Heart left ventricle (tissue), 16 donors: ENCODE results near the gene WFDC5. TPM values are rescaled to one million over a fixed set of nuclear protein-coding genes. Genes with fewer than 3 reads are reported as not detected.

ENCODE experiments used
- ATAC-seq, 4 donors: fragments of 200-7000 bp; cut with Tn5 transposase; one replicate each; pipeline ENCODE4 v1.9.1; 2020 to 2022; ENCODE audit warnings: moderate library complexity in 4 of 4, mild to moderate bottlenecking in 3 of 4, moderate number of reproducible peaks in 1 of 4
- DNase-seq, 5 donors: peaks; one replicate each; pipeline ENCODE4 v3.0.0-alpha.2; 2020
- H3K27ac ChIP-seq, 12 donors: fragments of 200-600 bp; sonication (generic) in 4 of 12; one replicate each; pipeline versions ENCODE4 v1.5.0 to v1.8.0; 2016 to 2022; ENCODE audit warnings: mild to moderate bottlenecking in 2 of 12
- H3K27me3 ChIP-seq, 9 donors: fragments of 200-600 bp; sonication (generic) in 2 of 9; one replicate each; pipeline versions ENCODE4 v1.5.1 to v1.8.0; 2016 to 2022; ENCODE audit warnings: mild to moderate bottlenecking in 3 of 9
- H3K36me3 ChIP-seq, 9 donors: fragments of 200-600 bp; sonication (generic) in 2 of 9; one replicate each; pipeline versions ENCODE4 v1.5.0 to v1.8.0; 2018 to 2022; ENCODE audit warnings: mild to moderate bottlenecking in 2 of 9
- H3K4me1 ChIP-seq, 12 donors: fragments of 200-600 bp; sonication (generic) in 4 of 12; one replicate each; pipeline versions ENCODE4 v1.5.0 to v1.8.0; 2016 to 2022; ENCODE audit warnings: mild to moderate bottlenecking in 3 of 12
- H3K4me3 ChIP-seq, 12 donors: fragments of 200-600 bp; sonication (generic) in 4 of 12; one replicate each; pipeline versions ENCODE4 v1.5.0 to v1.8.0; 2017 to 2022; ENCODE audit warnings: mild to moderate bottlenecking in 9 of 12, moderate library complexity in 4 of 12
- H3K9me3 ChIP-seq, 12 donors: fragments of 200-600 bp; sonication (generic) in 4 of 12; one replicate each; pipeline versions ENCODE4 v1.5.0 to v1.8.0; 2016 to 2022; ENCODE audit warnings: mild to moderate bottlenecking in 1 of 12
- CTCF ChIP-seq, 12 donors: fragments of 200-600 bp; sonication (generic) in 4 of 12; IDR thresholded peaks; one replicate each; pipeline versions ENCODE4 v1.5.0 to v1.8.0; 2018 to 2022; ENCODE audit warnings: antibody characterized with exemption in 12 of 12, mild to moderate bottlenecking in 5 of 12
- POLR2A ChIP-seq, 2 donors: fragments of 450-650 bp; IDR thresholded peaks; one replicate each; pipeline ENCODE4 v1.6.1; 2017; ENCODE audit warnings: antibody characterized with exemption in 2 of 2, mild to moderate bottlenecking in 2 of 2, moderate library complexity in 2 of 2
- WGBS, 4 donors: extraction: QIAGEN DNeasy Blood & Tissue Kit in 2 of 4; methylation state at CpG; one replicate each; pipeline versions ENCODE4 v1.1.5 to v1.1.7; 2013 to 2018; 5-methylcytosine and 5-hydroxymethylcytosine counted together
- intact Hi-C, 10 donors: fragments of 100-400 bp; cut with DNase I; formaldehyde crosslinking; loops; one replicate each; pipeline versions ENCODE4 v1.11.1 to v1.14.2; 2022
- polyA plus RNA-seq, 2 donors: library from polyadenylated mRNA; stranded (reverse); fragments of 200-250 nt; gene quantifications; one replicate each; pipeline ENCODE4 v1.2.3, GENCODE V29; 2013
- total RNA-seq, 9 donors: library from RNA; depleted of rRNA in 2 of 9; stranded (reverse); fragments of >200 nt in 2 of 9; fragmentation: NEBNext Ultra II Directional in 3 of 9; extraction: Animal tissue kit (Norgen Biotek cat#: 25700) in 3 of 9; gene quantifications; one replicate each; pipeline versions ENCODE4 v1.1.0 to v1.2.4, GENCODE V29; 2016 to 2023
- donor health status: ischemic (EF 13 %, LVEDD 7.1; RV severe dilation, severe dysfunction).
- donor health status: healthy with polysubstance abuse.
- donor health status: DM: no; HTN: yes; CAD: no.
- donor health status: DM: no; HTN: no; CAD: no.
- donor health status: ischemic (EF 25% LVEDD 6.9; RV normal size, moderate dysfunction).
- donor health status: ischemic (EF 25% LVEDD 5.7; RV mildly dilated, moderate dysfunction).
- donor health status: healthy.
- donor health status: DM: yes; HTN: yes; CAD: no.
- donor health status: ischemic (EF 35%, LVEDD 5.7; RV mildly dilated, moderate dysfunction).
- donor health status: nonischemic (EF 11% LVEDD 7.7; RV severe dilation, severe dysfunction).
- donor health status: DM: yes; HTN: yes; CAD: no.
- donor health status: PGD.
- donor health status: ischemic (EF 29% LVEDD 5.4; RV normal size, mild dysfunction).
- donor health status: nonischemic (EF 23%, LVEDD 6.1; RV moderate dilation, normal function).

WFDC5 gene
- total and polyA plus RNA-seq, 11 donors, result not detected

GRCh38 chr20:45105317-45105716 lies 9.7 kb downstream of the WFDC5 start:
- Histone ChIP-seq H3K4me3 (no peak overlapping the region), H3K27ac (no peak overlapping the region), H3K9me3 (peaks cover 0 to 3% (median 0%) of the 10 kb centered on the region in 12 donors), H3K4me1 (peaks cover 0 to 6% (median 0%) of the 10 kb centered on the region in 12 donors), H3K27me3 (peaks cover 0 to 35% (median 8%) of the 10 kb centered on the region in 9 donors), H3K36me3 (no peaks in the 10 kb centered on the region)
- DNase-seq, result no peak
- intact Hi-C loops, result no loop called here
- ATAC-seq, result no peak
- WGBS, 4 donors, result 83 to 91% (median 89%) methylated on average over 2 of the region's 2 CpGs
- TF ChIP-seq POLR2A (IDR thresholded peaks at IDR 0.05) (no peak), CTCF (IDR thresholded peaks at IDR 0.05) (no peak)

GRCh38 chr20:45104786-45105185 lies 10.2 kb downstream of the WFDC5 start:
- peaks cover 3 to 40% (median 13%) of the 10 kb centered on the region in 9 donors for H3K27me3 ChIP-seq
- intact Hi-C loops, result no loop called here

GRCh38 chr20:45103072-45103471 lies 11.9 kb downstream of the WFDC5 start:
- no peak overlapping the region for H3K4me3 ChIP-seq
- intact Hi-C loops, result no loop called here
- H3K36me3 ChIP-seq, result no peaks in the 10 kb centered on the region
- peaks cover 0 to 12% (median under 1%) of the 10 kb centered on the region in 12 donors for H3K4me1 ChIP-seq
- TF ChIP-seq POLR2A (IDR thresholded peaks at IDR 0.05), result no peak
- TF ChIP-seq CTCF (IDR thresholded peaks at IDR 0.05), result no peak
- ATAC-seq (no peak), DNase-seq (no peak)
- WGBS, 4 donors, result 67 to 79% (median 71%) methylated on average over 2 of the region's 2 CpGs
- peaks cover 12 to 53% (median 19%) of the 10 kb centered on the region in 9 donors for H3K27me3 ChIP-seq
- H3K9me3 ChIP-seq, result peaks cover 0 to 3% (median 0%) of the 10 kb centered on the region in 12 donors
- no peak overlapping the region for H3K27ac ChIP-seq

More at GRCh38 chr20:45104786-45105185, 10.2 kb downstream of the WFDC5 start:
- ATAC-seq (no peak), DNase-seq (no peak)
- TF ChIP-seq CTCF (IDR thresholded peaks at IDR 0.05) (no peak), POLR2A (IDR thresholded peaks at IDR 0.05) (no peak)
- Histone ChIP-seq H3K4me1 (peaks cover 0 to 6% (median 0%) of the 10 kb centered on the region in 12 donors), H3K27ac (no peak overlapping the region), H3K36me3 (no peaks in the 10 kb centered on the region), H3K4me3 (no peak overlapping the region), H3K9me3 (peaks cover 0 to 3% (median 0%) of the 10 kb centered on the region in 12 donors)
- 53 to 71% (median 61%) methylated on average over 5 of the region's 5 CpGs for WGBS, 4 donors

GRCh38 chr20:45101333-45101850 lies 13.6 kb downstream of the WFDC5 start:
- Histone ChIP-seq H3K9me3 (peaks cover 0 to 3% (median 0%) of the 10 kb centered on the region in 12 donors), H3K27ac (no peak overlapping the region), H3K4me3 (no peak overlapping the region), H3K27me3 (peaks cover 22 to 59% (median 35%) of the 10 kb centered on the region in 9 donors), H3K4me1 (peaks cover 0 to 19% (median 4%) of the 10 kb centered on the region in 12 donors), H3K36me3 (no peaks in the 10 kb centered on the region)
- no peak for TF ChIP-seq CTCF (IDR thresholded peaks at IDR 0.05)
- no peak for TF ChIP-seq POLR2A (IDR thresholded peaks at IDR 0.05)
- ATAC-seq (no peak), DNase-seq (no peak)
- intact Hi-C loops, result no loop called here
- 66 to 80% (median 70%) methylated on average over 6 of the region's 6 CpGs for WGBS, 4 donors
